ENCODE data around the gene NOSIP. TPM values are rescaled to one million over a fixed set of nuclear protein-coding genes. Genes with fewer than 3 reads are reported as not detected.

NOSIP gene
- total RNA-seq, 2 donors from 2014 or later: 58.0 to 62.3 TPM

GRCh38 chr19:49589502-49589905 is 9.1 kb upstream of the NOSIP start:
- Histone ChIP-seq H3K9me3 (ENCODE audit: control insufficient read depth, low read length) (no peaks in the 10 kb centered on the region), H3K4me1 (ENCODE audit: control insufficient read depth, insufficient read depth, low read length) (no peaks in the 10 kb centered on the region), H3K4me3 (ENCODE audit: low read length) (no peak overlapping the region), H3K36me3 (ENCODE audit: control insufficient read depth, insufficient read depth, low read length) (peaks cover 10% of the 10 kb centered on the region), H3K27me3 (ENCODE audit: control insufficient read depth, insufficient read depth, low read length, poor library complexity, severe bottlenecking) (no peaks in the 10 kb centered on the region), H3K9ac (ENCODE audit: extremely low read depth, low read length, poor library complexity, severe bottlenecking) (no peak overlapping the region), H3K27ac (ENCODE audit: low read depth, low read length) (no peak overlapping the region)
- WGBS, 2 experiments (ENCODE audit: insufficient coverage in 1 of 2, insufficient read length in 1 of 2): 71 to 97% methylated on average over 4 to 5 of the region's 5 CpGs
- DNase-seq: no peak
- no peak for TF ChIP-seq CTCF (conservative IDR thresholded peaks at IDR 0.05)
- no peak overlapping the region for H3K27ac Mint-ChIP-seq
- H3K4me3 Mint-ChIP-seq: no peak overlapping the region
- peaks cover 14% of the 10 kb centered on the region for H3K4me1 Mint-ChIP-seq
- no peaks in the 10 kb centered on the region for H3K27me3 Mint-ChIP-seq (ENCODE audit: insufficient read depth)
- H3K36me3 Mint-ChIP-seq (ENCODE audit: low read depth): peaks cover 11% of the 10 kb centered on the region
- H3K9me3 Mint-ChIP-seq: no peaks in the 10 kb centered on the region

- H3K4me3 Mint-ChIP-seq: no peak overlapping the region
- WGBS, 2 experiments (ENCODE audit: insufficient coverage in 1 of 2, insufficient read length in 1 of 2): 88 to 91% methylated on average over 9 to 18 of the region's 18 CpGs
- H3K27me3 Mint-ChIP-seq (ENCODE audit: insufficient read depth): no peaks in the 10 kb centered on the region
These were observed 8.2 kb upstream of the NOSIP start for GRCh38 chr19:49588365-49589122.

GRCh38 chr19:49587227-49587626 is 6.9 kb upstream of the NOSIP start:
- Histone ChIP-seq H3K27ac (ENCODE audit: low read depth, low read length) (no peak overlapping the region), H3K9me3 (ENCODE audit: control insufficient read depth, low read length) (no peaks in the 10 kb centered on the region), H3K4me3 (ENCODE audit: low read length) (no peak overlapping the region), H3K9ac (ENCODE audit: extremely low read depth, low read length, poor library complexity, severe bottlenecking) (no peak overlapping the region), H3K27me3 (ENCODE audit: control insufficient read depth, insufficient read depth, low read length, poor library complexity, severe bottlenecking) (no peaks in the 10 kb centered on the region), H3K4me1 (ENCODE audit: control insufficient read depth, insufficient read depth, low read length) (no peaks in the 10 kb centered on the region), H3K36me3 (ENCODE audit: control insufficient read depth, insufficient read depth, low read length) (no peaks in the 10 kb centered on the region)
- no peak for TF ChIP-seq CTCF (conservative IDR thresholded peaks at IDR 0.05)
- H3K27ac Mint-ChIP-seq: no peak overlapping the region
- no peaks in the 10 kb centered on the region for H3K36me3 Mint-ChIP-seq (ENCODE audit: low read depth)
- WGBS, 2 experiments (ENCODE audit: insufficient coverage in 1 of 2, insufficient read length in 1 of 2): 82 to 95% methylated on average over 6 to 8 of the region's 8 CpGs
- H3K4me1 Mint-ChIP-seq: peaks cover 2% of the 10 kb centered on the region
- no peak for DNase-seq
- H3K9me3 Mint-ChIP-seq: no peaks in the 10 kb centered on the region
- no peaks in the 10 kb centered on the region for H3K27me3 Mint-ChIP-seq (ENCODE audit: insufficient read depth)
- H3K4me3 Mint-ChIP-seq: no peak overlapping the region

More at GRCh38 chr19:49588365-49589122, 8.2 kb upstream of the NOSIP start:
- H3K9me3 Mint-ChIP-seq: no peaks in the 10 kb centered on the region
- H3K27ac ChIP-seq (ENCODE audit: low read depth, low read length): no peak overlapping the region
- no peak for DNase-seq
- peaks cover 2% of the 10 kb centered on the region for H3K36me3 Mint-ChIP-seq (ENCODE audit: low read depth)
- no peak for TF ChIP-seq CTCF (conservative IDR thresholded peaks at IDR 0.05)
- peaks cover under 1% of the 10 kb centered on the region for H3K36me3 ChIP-seq (ENCODE audit: control insufficient read depth, insufficient read depth, low read length)
- no peak overlapping the region for H3K4me3 ChIP-seq (ENCODE audit: low read length)
- peaks cover 7% of the 10 kb centered on the region for H3K4me1 Mint-ChIP-seq
- no peaks in the 10 kb centered on the region for H3K4me1 ChIP-seq (ENCODE audit: control insufficient read depth, insufficient read depth, low read length)
- no peak overlapping the region for H3K27ac Mint-ChIP-seq
- no peak overlapping the region for H3K9ac ChIP-seq (ENCODE audit: extremely low read depth, low read length, poor library complexity, severe bottlenecking)
- no peaks in the 10 kb centered on the region for H3K9me3 ChIP-seq (ENCODE audit: control insufficient read depth, low read length)
- no peaks in the 10 kb centered on the region for H3K27me3 ChIP-seq (ENCODE audit: control insufficient read depth, insufficient read depth, low read length, poor library complexity, severe bottlenecking)

Measured in endodermal cell (in vitro differentiated cells).